Stomach smooth muscle (tissue), 2 donors: ENCODE data around the gene PTPRN2.
A peak's percentile ranks its signal among the peaks of the same experiment; 100 is the strongest.
"Not testable (repeated sequence)": the region's sequence is repeated elsewhere in the genome, so short reads cannot be mapped to it uniquely, and the experiment has no call there.

Source experiments
- H3K27ac ChIP-seq: one replicate; pipeline ENCODE4 v1.7.0; 2013; ENCODE audit warnings: mild to moderate bottlenecking, low read length, inconsistent platforms
- H3K27me3 ChIP-seq, 2 donors: one replicate each; pipeline ENCODE4 v1.7.0; 2013; ENCODE audit warnings: low read length in 2 of 2; ENCODE audit not compliant: insufficient read depth in 2 of 2, control insufficient read depth in 1 of 2
- H3K36me3 ChIP-seq, 2 donors: one replicate each; pipeline ENCODE4 v1.7.0; 2013; ENCODE audit warnings: low read length in 2 of 2; ENCODE audit not compliant: control insufficient read depth in 2 of 2, insufficient read depth in 2 of 2
- H3K4me1 ChIP-seq: one replicate; pipeline ENCODE4 v1.7.0; 2013; ENCODE audit warnings: low read length; ENCODE audit not compliant: control insufficient read depth, insufficient read depth
- H3K4me3 ChIP-seq, 2 donors: one replicate each; pipeline ENCODE4 v1.7.0; 2013; ENCODE audit warnings: low read length in 2 of 2
- H3K9ac ChIP-seq, 2 donors: one replicate each; pipeline ENCODE4 v1.7.0; 2013; ENCODE audit warnings: low read length in 2 of 2, mild to moderate bottlenecking in 1 of 2
- H3K9me3 ChIP-seq, 2 donors: one replicate each; pipeline ENCODE4 v1.7.0; 2013; ENCODE audit warnings: low read length in 2 of 2; ENCODE audit not compliant: control insufficient read depth in 2 of 2
- donor health status: healthy.
- donor health status: Pancreatic carcinoma.

Gene PTPRN2

DNA sequence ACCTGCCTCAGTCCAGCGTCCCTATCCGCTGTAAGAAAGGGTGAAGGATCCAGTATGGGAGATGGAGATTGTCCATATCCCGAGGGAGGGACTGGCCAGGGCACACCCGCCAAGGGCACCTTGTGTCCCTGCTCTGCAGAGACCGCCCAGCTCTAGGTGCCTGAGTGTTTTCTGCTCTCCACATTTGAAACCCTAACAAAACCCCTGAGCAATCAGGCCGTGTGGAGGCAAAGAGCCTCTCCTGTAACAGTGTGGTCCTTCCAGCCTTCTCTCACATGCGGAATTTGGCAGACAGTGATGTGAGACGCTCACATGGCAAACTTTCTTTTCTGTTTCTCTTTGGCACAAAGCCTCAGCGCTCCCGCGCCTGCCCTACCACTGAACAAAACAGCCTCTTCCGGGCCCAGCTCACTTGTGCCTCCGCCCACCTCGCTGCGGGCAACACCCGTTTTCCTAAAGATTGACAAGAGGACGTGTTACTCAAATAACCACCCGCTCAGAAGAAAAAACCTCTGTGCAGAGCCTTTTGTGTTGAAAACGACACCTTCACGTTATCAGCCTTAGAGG, 736.0 kb downstream of the PTPRN2 start:
- Histone ChIP-seq H3K9me3 (no peaks in the 10 kb centered on the region), H3K4me1 (no peaks in the 10 kb centered on the region), H3K9ac (no peak overlapping the region), H3K4me3 (peak overlapping the region; percentile 47 to 48), H3K27ac (no peak overlapping the region), H3K27me3 (peaks cover 0 to 3% of the 10 kb centered on the region in 2 donors), H3K36me3 (no peaks in the 10 kb centered on the region)

DNA sequence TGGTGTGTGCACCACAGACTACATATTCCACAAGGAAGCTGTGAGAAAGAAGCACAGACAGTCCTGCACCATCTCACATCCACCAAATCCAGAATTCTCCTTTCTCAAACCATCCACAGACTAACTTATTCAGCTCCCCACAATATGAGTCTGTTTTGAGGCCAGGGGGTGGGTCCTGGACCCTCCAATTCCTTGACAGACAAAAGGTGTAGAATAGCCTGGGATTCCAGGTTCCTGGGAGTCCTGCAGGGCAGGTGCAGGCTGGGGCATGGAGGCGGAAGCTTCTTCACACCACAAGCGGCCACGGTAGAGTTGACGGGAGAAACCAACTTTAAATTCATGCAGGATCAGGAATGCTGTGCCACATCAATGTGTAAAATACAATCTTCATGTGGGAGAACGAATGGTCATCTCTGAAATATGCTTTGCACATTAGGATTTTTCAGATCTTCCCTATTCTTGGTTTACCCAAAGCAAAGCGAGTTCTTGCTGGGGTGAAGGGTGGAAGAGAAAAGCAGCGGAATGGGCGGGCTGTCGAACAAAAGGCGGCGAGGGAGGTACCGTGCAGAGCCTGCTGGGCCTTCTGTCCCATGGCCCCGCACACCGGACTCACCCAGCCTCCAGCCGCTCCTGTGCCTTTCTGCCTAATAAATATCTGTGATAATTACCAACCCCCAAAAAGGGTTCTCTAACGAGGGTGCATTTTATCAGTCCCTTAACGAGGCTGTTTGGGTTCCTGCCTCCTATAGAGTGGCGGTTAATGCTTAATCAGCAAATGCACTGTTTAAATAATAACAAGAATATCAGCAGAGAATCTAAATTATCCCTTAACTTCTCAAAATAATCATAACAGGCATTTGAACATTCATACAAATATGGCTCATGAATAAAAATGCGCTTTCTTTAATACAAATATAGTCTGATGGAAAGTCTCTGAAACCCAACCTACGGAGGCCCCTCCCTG, 736.9 kb downstream of the PTPRN2 start:
- H3K4me1 ChIP-seq: no peaks in the 10 kb centered on the region
- peak overlapping the region; percentile 47 to 48 for H3K4me3 ChIP-seq
- H3K36me3 ChIP-seq: no peaks in the 10 kb centered on the region
- no peak overlapping the region for H3K27ac ChIP-seq
- H3K27me3 ChIP-seq: peaks cover 0 to 3% of the 10 kb centered on the region in 2 donors
- no peak overlapping the region for H3K9ac ChIP-seq
- H3K9me3 ChIP-seq: no peaks in the 10 kb centered on the region

DNA sequence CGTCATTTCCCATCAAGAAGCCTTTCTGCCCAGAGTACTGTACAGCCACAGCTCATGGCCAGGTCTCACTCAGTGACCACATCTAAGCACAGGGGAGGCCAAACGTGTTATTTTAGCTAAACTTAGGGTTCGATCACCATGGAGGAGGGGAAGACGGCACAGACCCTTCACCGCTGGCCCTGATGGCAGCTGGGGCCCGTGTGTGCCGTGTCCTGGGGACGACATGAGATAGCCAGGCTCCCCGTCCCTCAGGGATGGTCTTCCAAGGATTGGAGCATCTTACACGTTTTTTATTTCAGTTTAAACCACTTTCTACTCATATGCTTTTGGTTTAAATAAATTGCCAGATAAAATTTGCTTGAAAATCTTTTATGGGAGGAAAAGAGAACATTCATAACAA, 737.9 kb downstream of the PTPRN2 start:
- H3K9me3 ChIP-seq: no peaks in the 10 kb centered on the region
- no peaks in the 10 kb centered on the region for H3K36me3 ChIP-seq
- no peak overlapping the region for H3K4me3 ChIP-seq
- no peaks in the 10 kb centered on the region for H3K4me1 ChIP-seq
- no peak overlapping the region for H3K9ac ChIP-seq
- H3K27me3 ChIP-seq: peaks cover 0 to 3% of the 10 kb centered on the region in 2 donors
- H3K27ac ChIP-seq: no peak overlapping the region

DNA sequence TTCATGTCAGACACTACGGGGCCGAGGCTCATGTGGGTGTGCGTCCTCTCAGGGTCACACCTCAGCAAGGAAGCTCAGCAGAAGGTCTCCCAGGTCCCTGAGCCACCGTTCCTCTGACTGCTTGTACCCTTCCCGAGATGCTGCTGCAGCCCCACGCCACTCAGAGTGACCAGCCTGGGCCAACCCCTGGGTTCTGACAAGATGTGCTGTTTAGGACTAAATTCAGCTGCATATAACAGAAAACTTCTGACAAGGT, 738.4 kb downstream of the PTPRN2 start:
- peaks cover 0 to 5% of the 10 kb centered on the region in 2 donors for H3K27me3 ChIP-seq
- no peaks in the 10 kb centered on the region for H3K9me3 ChIP-seq
- H3K4me1 ChIP-seq: no peaks in the 10 kb centered on the region
- H3K36me3 ChIP-seq: no peaks in the 10 kb centered on the region
- H3K27ac ChIP-seq: no peak overlapping the region
- no peak overlapping the region for H3K4me3 ChIP-seq
- H3K9ac ChIP-seq: no peak overlapping the region

DNA sequence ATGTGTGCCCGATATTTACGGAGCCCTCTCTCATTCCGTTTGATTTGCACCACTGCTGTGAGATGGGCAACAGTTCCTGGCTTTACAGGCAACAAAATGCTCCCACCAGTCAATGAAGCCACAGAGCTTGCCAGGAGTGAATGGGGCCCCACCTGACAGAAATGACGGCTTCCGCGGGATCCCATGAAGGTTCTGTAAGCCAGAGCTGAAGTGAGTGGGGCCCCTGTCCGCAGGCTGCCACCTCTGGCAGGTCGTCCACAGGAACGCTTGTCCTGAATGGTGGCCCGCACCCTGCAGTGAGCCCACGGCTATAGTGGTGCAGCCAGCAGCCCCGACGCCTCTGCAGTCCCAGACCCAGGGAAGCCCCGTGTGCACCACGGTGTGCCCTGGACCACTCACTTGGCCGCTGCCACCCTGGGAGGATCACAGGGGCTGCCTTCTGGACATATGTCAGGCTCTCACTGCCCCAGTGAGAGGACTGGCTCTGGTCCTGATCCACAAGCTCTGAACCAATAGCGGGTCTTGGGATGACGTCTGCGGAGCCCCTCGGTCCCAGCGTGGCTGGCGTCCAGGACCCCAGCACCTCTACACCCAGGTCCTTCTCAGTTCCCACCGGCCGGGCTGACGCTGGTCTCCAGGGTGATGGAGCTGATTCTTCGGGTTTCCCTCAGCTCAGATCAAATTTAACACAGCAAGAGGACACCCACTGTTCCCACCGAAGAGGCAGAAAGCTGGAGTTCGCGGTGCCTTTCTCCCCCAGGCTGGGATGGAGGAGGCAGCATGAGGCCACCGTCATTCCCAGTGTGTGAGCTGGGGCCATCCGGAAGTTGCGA, 738.9 kb downstream of the PTPRN2 start:
- Histone ChIP-seq H3K27me3 (peaks cover 0 to 5% of the 10 kb centered on the region in 2 donors), H3K27ac (no peak overlapping the region), H3K4me1 (no peaks in the 10 kb centered on the region), H3K36me3 (no peaks in the 10 kb centered on the region), H3K4me3 (no peak overlapping the region), H3K9ac (no peak overlapping the region), H3K9me3 (no peaks in the 10 kb centered on the region)

DNA sequence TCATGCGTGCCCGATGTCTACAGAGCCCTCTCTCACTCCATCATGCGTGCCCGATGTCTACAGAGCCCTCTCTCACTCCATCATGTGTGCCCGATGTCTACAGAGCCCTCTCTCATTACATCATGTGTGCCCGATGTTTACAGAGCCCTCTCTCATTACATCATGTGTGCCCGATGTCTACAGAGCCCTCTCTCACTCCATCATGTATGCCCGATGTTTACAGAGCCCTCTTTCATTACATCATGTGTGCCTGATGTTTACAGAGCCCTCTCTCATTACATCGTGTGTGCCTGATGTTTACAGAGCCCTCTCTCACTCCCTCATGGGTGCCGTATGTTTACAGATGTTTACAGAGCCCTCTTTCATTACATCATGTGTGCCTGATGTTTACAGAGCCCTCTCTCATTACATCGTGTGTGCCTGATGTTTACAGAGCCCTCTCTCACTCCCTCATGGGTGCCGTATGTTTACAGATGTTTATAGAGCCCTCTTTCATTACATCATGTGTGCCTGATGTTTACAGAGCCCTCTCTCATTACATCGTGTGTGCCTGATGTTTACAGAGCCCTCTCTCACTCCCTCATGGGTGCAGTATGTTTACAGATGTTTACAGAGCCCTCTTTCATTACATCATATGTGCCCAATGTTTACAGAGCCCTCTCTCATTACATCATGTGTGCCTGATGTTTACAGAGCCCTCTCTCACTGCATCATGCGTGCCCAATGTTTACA, 739.7 kb downstream of the PTPRN2 start:
- H3K27ac ChIP-seq, H3K4me1 ChIP-seq, H3K27me3 ChIP-seq, H3K4me3 ChIP-seq, H3K36me3 ChIP-seq, H3K9me3 ChIP-seq, H3K9ac ChIP-seq: not testable (repeated sequence)

DNA sequence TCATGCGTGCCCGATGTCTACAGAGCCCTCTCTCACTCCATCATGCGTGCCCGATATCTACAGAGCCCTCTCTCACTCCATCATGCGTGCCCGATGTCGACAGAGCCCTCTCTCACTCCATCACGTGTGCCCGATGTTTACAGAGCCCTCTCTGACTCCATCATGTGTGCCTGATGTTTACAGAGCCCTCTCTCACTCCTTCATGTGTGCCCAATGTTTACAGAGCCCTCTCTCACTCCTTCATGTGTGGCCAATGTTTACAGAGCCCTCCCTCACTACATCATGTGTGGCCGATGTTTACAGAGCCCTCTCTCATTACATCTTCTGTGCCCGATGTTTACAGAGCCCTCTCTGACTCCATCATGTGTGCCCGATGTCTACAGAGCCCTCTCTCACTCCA, 740.9 kb downstream of the PTPRN2 start:
- not testable (repeated sequence) for H3K36me3 ChIP-seq, H3K27me3 ChIP-seq, H3K9ac ChIP-seq, H3K4me1 ChIP-seq, H3K27ac ChIP-seq, H3K4me3 ChIP-seq, H3K9me3 ChIP-seq

DNA sequence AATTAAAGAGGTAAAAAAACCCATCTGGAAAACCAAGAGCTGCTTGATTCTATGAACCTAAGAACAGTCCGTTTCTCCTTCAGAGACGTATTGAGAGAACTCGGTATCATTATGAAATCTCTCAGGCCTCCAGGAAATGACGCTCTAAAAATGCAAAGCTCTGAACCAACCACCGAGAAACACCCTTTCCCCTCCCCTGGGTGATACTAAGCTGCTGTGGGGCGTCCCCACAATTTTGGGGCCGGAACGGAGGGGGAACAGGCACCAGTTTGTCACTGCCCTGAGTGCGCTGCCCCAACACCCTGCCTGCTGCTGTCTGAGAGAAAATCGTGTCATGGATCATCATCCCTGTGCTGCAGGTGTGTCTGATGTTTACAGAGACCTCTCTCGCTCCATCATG, 741.4 kb downstream of the PTPRN2 start:
- Histone ChIP-seq H3K9ac (no peak overlapping the region), H3K36me3 (no peaks in the 10 kb centered on the region), H3K9me3 (no peaks in the 10 kb centered on the region), H3K4me1 (no peaks in the 10 kb centered on the region), H3K27me3 (peaks cover 0 to 5% of the 10 kb centered on the region in 2 donors), H3K27ac (no peak overlapping the region), H3K4me3 (no peak overlapping the region)

DNA sequence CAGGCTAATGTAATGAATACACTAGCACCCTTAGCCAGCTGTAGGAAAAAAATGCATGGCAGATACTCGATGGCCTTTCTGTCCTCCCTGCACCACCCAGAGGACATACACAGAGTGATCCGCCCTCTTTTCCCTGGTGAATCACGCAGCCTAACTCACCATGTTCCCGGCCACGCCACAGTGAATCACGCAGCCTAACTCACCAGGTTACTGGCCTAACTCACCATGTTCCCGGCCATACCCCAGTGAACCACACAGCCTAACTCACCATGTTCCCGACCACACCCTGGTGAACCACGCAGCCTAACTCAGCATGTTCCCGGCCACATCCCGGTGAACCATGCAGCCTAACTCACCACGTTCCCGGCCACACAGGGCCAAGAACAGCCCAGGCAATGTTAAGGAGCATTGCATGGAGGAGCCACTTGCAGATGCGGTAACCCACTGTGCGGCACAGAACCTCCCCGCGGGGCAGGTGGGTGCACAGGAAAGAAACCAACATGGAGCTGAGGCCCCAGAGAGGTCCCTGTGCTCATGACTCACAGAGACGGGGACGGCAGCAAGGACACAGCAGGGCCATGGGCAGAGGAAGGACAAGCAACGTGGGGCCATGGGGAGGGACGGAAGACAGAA, 742.3 kb downstream of the PTPRN2 start:
- no peaks in the 10 kb centered on the region for H3K36me3 ChIP-seq
- H3K27ac ChIP-seq: no peak overlapping the region
- H3K9me3 ChIP-seq: no peaks in the 10 kb centered on the region
- H3K4me3 ChIP-seq: no peak overlapping the region
- no peak overlapping the region for H3K9ac ChIP-seq
- H3K27me3 ChIP-seq: peaks cover 0 to 5% of the 10 kb centered on the region in 2 donors
- no peaks in the 10 kb centered on the region for H3K4me1 ChIP-seq

DNA sequence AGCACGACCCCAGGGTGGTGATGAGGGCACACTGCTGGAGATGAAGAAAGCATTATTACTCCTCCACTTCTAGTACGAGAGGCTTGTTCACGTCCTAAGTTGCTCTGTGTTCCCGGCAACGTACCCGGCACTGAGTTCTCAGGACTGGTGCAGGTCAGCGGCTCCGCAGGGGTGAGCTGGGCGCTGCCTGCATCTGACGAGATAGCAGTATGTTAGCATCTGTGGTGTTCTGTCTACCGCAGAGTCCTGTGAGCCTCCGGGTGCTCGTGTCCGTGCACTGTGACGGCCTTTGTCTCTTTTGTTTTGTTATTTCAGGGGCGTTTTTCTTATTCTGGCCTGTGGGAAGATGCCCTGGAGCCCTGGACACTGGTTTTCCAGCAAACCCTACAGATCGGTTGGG, 743.0 kb downstream of the PTPRN2 start:
- Histone ChIP-seq H3K27ac (no peak overlapping the region), H3K9ac (no peak overlapping the region), H3K9me3 (no peaks in the 10 kb centered on the region), H3K4me1 (no peaks in the 10 kb centered on the region), H3K4me3 (no peak overlapping the region), H3K36me3 (no peaks in the 10 kb centered on the region), H3K27me3 (peaks cover 0 to 7% of the 10 kb centered on the region in 2 donors)
